ENCODE results near the gene SPEG.

DNA sequence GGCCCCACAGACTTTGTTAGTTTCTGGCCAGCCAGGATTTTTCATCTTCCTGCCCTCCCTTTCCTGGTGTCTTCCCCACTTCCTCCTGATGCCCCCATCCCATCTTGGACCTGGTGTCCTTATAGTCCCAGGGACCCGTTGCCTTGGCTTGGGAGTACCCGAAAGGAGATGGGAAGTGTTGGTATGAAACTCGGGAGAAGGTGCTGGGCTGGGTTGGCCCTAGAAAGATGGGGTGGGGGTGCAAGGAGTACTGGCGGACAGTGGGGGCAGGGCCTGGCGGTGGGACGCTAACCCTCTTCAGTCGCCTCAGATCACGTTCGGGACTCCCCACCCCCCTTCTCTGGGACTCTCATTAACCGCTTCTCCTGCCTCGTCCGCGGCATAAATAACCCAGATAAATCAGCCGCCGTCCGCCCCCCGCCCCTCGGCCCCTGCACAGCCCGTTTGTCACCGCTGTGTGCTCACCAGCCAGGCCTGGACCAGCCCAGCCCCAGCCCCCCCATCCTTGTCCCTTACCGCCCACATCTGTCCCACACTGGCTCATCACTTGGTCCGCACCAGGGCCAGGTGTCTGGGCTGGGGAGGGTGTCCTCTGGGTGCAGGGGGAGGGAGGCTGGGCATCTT is 76.0 kb downstream of the SPEG start:
- TF ChIP-seq EZH2 (IDR thresholded peaks at IDR 0.05; ENCODE audit: low read length): peak; percentile 78
- TF ChIP-seq CTCF (optimal IDR thresholded peaks at IDR 0.05 in 1 of 3, IDR thresholded peaks at IDR 0.05 in 1 of 3, conservative IDR thresholded peaks at IDR 0.05 in 1 of 3; ENCODE audit: extremely low read depth in 1 of 3, insufficient read depth in 2 of 3, low read length in 3 of 3): no peak
